GM18858 (cell line): ENCODE results near the gene ALKBH2.
"Not testable (repeated sequence)": the region's sequence is repeated elsewhere in the genome, so short reads cannot be mapped to it uniquely, and the experiment has no call there.

Experiments used
- ATAC-seq: cut with Tn5 transposase; IDR thresholded peaks from one replicate; pipeline ENCODE4 v1.9.1; 2021; ENCODE audit not compliant: unreplicated experiment

The ALKBH2 gene

DNA sequence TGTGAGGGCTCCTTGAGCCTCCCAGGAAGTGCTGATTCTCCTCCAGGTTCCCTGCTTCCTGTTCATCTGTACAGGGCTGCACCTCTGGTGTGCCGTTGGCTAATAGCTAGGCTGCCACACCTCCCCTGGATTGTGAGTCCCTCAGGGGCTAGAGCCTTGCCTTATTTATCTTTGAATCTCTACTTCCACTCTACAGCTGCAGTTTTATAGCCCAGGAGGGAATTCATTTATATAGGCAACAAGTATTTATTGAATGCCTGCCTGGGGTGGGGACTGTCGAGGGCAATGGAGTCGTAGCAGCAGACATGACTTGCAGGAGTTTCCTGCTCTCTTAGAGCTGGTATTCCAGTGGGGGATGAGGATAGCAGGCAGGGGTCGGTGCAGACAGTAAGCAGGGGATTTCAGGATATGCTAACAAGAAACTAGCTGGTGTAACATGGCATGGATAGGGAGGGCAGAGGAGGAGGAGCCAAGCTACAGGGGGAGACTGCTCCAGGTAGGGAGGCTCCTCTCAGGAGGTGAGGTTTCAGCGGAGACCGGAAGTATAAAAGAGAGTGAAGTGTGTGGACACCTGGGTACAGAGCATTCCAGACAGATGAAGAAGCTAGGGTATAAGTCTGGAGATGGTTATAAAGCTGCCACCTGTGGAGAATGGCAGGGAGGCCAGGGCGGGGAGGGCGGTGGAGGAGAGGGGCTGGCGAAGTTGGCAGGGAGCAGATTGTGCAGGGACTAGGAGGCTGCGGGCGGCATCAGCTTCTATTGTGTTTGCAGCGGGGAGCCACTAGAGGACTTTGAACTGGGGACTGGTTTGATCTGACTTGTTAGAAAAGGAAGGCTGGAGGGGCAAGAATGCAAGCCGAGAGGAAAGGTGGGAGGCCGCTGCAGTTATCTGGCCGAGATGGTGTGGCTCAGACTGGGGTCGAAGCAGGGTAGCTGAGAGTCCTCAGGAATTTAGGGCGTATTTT, 23.7 kb downstream of the ALKBH2 start:
- no peak for ATAC-seq

GRCh38 chr12:109065853-109066193, 27.4 kb downstream of the ALKBH2 start:
- no peak for ATAC-seq

DNA sequence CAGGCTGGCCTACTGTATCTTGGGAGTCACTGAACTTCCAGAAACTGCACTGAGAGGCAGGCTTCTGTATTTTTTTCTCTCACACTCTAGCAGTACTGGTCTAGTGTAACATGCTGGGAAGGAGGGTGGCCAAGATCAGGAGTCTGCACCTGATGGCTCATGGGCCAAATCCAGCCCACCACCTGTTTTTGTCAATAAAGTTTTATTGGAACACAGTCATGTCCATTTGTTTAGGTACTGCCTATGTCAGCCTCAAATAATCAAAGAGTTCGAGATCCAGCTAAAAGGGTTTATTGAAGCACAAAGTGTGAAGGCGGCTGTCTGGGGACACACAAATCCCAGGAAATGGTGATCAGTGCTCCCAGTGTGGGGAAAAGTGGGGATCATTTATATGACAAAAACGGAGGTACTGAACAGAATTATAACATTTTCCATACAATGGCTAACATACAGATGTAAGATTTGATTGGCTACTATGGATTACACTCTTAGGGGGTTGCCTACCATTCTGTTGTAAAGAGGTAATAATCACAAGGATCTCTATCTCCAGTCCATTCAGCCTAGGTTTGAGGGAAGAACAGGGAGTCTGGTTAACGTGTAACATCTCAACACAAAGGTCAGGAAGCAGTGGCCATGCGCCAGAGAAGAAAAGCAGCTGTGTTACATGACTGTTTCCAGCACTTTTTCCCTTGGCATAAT, 28.0 kb downstream of the ALKBH2 start:
- no peak for ATAC-seq

- ATAC-seq = no peak
These were observed 29.1 kb downstream of the ALKBH2 start for GRCh38 chr12:109064143-109064542.

DNA sequence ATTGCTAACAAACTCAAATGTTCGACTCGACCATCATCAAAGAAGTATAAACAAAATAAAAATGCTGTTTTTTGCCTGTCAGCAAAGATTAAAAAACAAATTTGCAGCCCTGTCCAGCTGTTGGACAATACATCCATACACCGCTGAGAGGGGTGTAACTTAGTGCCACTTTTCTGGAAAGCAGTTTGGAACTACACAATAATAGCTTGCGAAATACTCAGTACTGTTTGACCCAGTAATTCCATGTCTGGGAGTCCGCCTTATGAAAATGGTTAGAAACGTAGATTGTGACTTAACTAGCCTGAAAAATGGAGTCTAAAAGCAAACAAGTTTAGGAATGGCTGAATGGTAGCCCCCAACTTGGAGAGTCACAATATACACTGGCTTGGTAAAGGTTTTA, 34.5 kb downstream of the ALKBH2 start:
- no peak for ATAC-seq

GRCh38 chr12:109057376-109057775, 35.9 kb downstream of the ALKBH2 start:
- ATAC-seq = no peak

- ATAC-seq = no peak
These were observed 36.4 kb downstream of the ALKBH2 start for GRCh38 chr12:109056891-109057290.

DNA sequence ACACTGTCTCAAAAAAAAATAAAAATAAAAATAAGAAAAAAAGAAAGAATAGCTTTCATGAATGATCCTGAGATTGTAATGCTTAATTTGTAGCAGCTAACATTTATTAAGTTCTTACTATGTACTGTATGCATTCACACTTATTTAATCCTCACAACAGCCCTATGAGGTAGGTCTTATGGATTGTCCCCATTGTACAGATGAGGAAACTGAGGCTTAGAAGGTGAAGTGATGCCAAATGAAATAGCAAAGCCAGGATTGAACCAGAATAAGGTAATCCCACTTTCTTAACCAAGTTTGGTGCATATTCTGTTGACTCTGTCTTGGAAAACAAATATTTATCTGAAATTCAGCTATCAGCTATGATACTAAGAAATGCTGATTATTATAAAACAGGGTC, 38.8 kb downstream of the ALKBH2 start:
- ATAC-seq = no peak

DNA sequence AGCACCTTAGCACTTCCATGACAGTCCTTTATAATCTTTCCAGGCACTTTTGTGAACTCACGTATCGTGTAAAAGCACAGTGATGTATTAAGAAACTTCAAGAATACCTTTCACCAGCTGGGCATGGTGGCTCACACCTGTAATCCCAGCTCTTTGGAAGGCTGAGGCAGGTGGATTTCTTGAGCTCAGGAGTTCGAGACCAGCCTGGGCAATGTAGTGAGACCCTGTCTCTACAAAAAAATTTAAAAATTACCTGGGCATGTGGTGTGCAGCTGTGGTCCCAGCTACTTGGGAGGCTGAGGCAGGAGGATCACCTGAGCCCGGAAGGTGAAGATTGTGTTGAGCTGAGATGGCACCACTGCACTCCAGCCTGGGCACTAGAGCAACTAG, 39.2 kb downstream of the ALKBH2 start:
- ATAC-seq = not testable (repeated sequence)

DNA sequence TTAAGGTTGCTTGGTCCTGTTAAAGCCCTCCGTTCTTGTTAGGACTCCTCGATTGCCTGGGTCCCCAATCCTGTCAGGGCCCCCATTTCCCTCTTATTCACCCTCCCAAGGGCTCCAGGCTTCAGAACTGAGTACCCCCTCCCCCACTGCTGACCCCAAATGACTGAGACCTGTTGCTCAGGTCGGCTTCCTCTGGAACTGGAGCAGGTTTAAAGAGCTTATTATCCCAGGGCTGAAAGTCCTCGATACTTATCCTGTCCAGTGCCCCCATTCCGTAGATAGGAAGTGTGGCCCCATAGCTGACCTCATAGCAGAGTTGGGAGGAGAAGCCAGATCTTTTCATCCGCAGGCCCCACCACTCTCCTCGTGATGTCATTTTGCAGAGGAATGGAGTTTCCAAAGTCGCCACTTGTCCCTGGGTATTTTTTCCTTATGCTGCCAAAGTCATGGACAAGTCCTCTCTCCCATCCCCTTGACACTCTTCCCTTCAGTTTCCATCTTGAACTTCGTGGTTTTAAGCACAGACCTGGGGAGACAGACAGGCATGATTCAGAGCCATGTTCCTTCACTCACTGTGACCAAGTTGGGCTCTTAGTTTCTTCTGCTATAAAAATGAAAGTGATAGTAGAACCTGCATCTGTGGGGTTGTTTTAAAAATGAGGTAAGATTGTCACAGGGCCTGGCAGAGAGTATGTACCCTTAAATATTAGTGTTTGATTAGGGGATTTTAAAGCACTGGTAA, 39.7 kb downstream of the ALKBH2 start:
- ATAC-seq = peak; percentile 36

GRCh38 chr12:109052414-109053323, 40.6 kb downstream of the ALKBH2 start, which contains the start of gene USP30:
USP30 (plus strand) TSS chr12:109052576; CDS start chr12:109052679, 103 bp downstream.
- peak; percentile 71 for ATAC-seq

DNA sequence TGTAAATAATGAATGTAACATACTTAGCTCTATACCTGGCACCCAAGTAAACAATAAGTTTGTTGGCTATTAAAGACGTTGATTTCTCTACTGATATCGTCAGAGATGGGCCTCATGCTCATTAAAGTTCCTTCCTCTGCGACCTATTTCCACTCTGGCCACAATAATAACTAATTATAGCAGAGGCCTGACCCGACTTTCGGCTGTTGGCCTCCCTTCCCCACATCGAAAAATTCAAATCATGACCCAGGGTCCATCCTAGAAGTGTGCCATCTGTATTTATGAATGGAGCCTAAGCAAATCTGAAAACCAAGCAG, 41.2 kb downstream of the ALKBH2 start:
- ATAC-seq = no peak

GRCh38 chr12:109049794-109050193, 43.5 kb downstream of the ALKBH2 start:
- not testable (repeated sequence) for ATAC-seq

- not testable (repeated sequence) for ATAC-seq
These were observed 44.6 kb downstream of the ALKBH2 start for GRCh38 chr12:109048706-109049105.

DNA sequence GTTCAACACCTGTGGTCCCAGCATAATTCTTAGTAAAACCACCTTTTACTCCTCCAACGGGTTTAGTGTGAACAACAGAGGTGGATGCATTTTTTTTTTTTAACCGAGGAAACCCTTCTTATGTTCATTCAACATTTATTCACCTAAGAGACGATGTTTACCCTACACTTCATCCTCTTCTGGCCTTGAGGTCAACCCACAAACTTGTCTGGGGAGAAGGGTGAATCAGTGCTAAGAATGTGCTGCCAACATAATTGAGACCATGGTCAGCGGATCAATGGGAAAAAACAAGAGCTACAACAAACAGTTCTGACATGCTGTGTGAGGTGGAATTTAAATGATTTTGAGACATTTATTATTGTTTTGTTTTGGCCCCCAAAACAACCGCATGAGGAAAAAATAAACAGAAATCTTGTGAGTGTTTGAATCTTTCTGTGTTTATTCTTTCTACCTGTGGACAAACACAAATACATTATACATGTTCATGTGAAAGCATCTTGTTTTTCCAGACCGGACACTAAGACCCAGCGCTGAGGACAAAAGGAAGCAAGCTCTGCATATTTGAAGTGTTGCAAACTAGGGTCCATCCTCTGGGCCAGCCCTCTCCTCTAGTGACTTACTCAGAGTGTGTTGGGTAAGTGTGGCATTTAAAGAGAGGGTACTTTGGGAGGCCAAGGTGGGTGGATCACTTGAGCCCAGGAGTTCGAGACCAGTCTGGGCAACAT, 46.0 kb downstream of the ALKBH2 start:
- ATAC-seq = no peak

- no peak for ATAC-seq
These were observed 49.0 kb downstream of the ALKBH2 start for GRCh38 chr12:109044241-109044640.
